H4 (cell line): ENCODE measurements around the gene ENC1. TPM values are rescaled to one million over a fixed set of nuclear protein-coding genes. Genes with fewer than 3 reads are reported as not detected.
A peak's percentile ranks its signal among the peaks of the same experiment; 100 is the strongest.

Source experiments
- DNase-seq: peaks from one replicate; pipeline ENCODE4 v3.0.0-alpha.2; 2015; ENCODE audit warnings: low spot score
- total RNA-seq: library from RNA; depleted of rRNA; stranded (reverse); fragments of >200 nt; shearing (Covaris generic); gene quantifications from 2 replicates; pipeline ENCODE4 v1.2.3, GENCODE V29; 2014

ENC1 gene
- total RNA-seq, 1 experiment from 2014 or later: 18.1 TPM

DNA sequence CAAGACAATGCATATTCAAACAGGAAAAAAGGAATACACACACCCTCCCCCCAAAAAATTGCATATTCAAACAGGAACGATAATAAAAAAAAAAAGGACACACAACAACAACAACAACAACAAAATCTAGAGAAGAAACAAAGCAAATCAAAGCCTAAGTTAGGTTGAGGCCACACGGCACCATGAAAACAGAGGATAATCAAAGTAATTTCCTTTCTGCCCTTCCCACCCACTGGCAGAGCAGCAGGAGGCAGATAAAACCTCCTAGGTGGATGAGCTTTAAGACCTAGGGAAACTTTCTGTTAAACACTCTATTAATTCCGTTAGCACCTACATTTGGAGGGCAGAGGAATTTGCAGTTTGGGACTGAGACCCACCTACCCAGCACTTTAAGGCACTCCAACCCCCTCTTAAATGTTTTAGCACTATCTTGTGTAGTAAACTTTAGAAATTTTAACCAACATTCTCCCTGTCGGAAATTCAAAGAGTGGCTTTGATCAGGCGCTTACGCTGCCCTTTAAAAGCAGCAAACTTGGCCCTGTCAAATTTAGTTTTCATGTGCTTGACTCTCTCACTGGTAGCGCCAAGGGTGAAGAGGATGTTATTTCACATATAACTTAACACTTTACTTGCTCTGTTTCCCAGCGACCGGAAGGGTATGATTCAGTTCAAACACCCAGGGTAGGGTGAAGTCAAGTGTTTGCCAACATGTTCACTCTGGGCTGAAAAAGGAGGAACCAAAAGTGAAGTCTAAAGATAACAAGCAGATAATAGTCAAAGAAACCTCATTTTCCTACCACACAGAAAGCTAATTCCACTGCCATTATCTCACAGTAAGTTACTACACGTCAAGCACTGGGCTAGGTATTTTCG, 9.2 kb downstream of the ENC1 start:
- DNase-seq: peak; percentile 25

DNA sequence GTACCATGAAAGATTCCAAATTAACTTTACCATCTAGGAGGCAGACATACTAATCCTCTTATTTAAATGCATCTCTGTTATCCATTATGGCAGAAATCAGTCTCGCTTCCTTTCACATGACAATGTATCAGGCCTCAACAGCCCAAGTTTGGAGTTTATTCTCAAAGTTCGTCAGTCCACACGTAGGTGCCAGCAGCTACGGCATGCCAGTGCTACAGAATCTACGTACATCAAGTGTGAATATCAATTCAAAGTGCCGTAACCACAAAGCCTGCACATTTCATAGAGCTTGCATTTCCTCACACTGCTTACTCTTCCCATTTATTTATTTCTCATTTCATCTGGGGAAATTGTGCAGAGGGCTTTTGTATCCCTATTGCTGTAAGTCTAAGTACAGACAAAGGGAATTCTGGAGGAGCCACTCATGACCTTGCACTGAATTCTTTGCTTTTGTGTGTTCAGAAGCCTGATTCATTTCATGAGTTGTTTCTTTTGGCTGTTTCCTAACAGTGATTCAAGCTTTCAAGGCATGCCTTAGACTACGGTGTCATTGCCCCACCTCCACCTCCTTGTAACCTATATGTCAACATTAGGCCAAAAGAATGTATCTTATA, 10.0 kb downstream of the ENC1 start:
- DNase-seq: no peak

- no peak for DNase-seq
Observed at GRCh38 chr5:74629326-74629725, 11.2 kb downstream of the ENC1 start.

DNA sequence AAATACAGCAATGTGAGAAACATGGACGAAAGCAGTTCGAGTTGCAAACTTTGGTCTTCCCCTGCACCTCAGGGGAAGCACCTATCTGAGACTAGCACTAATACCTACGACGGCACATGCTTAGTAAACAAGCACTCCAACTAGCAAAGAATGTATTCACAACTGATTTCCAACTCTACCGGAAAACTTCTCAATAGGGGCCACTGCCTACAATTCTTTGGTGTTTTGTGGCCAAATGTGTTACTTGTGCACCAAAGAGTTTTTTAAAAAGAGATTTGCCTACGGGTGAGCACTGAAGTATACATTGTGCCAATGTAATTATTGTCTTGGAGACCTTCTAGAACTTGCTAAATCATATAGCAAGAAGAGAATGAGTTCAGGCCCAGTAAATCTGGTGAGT, 12.2 kb downstream of the ENC1 start:
- DNase-seq: no peak

- DNase-seq: no peak
Observed at GRCh38 chr5:74627646-74628279, 12.8 kb downstream of the ENC1 start.

DNA sequence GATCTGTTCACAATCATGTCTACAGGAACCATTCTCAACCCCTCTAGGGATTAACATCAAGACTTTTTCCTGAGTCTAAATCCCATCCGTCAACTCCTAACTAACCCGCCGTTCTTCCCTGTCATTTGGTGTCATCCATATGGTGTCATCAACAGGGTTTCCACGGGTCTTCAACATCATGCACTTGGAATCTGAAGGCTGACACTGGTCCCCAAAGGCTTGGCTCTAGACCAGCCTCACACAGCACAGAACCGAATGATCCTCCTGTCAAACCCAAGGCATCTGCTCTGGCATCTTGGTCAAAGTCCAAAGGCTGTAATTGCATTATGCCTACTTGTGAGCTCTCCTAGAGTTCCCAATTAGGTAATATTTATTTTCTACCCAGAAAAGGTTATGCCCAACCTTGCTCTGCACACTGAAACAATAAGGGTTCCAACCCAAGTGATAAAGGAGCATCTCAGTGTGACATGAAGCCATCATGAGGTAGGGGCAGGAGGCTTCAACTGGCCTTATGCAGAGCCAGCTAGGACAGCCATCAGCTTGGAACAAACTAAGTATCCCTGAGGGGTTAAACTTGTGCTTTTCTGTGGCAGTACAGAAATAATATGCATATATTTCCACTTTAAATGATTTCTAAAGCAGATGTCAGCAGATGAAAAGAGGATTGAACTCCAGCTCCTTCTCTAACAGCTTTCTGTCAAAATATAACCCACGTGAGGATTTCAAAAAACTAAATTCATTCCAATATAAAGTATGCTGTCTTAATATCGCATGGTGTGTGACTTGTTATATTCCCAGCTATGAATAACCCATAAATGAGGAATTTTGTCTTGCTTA, 13.9 kb downstream of the ENC1 start:
- no peak for DNase-seq

DNA sequence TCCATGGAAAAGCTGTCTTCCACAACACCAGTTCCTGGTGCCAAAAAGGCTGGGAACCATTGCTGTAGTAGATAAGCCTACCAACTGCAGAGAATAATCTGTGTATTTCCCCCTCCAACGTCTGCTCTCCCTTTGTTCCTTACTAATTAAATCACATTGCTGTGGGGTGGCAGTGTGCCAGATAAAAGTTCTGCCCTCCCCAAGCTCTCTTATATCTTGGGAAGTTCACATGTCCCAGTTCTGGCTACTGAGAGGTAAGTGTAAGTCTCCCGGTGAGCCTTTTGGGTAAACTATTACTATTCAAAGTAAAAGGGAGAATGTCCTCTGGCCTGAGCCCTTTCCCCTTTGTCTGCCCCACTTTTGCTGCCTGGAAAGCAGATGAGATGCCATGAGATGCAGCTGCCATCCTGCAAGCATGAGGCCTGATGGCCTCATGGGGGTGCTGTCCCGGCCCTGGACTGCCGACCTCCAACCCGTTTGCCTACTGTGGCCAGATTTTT, 14.7 kb downstream of the ENC1 start:
- DNase-seq: peak; percentile 41

GRCh38 chr5:74624931-74625505, 15.5 kb downstream of the ENC1 start:
- DNase-seq: no peak

DNA sequence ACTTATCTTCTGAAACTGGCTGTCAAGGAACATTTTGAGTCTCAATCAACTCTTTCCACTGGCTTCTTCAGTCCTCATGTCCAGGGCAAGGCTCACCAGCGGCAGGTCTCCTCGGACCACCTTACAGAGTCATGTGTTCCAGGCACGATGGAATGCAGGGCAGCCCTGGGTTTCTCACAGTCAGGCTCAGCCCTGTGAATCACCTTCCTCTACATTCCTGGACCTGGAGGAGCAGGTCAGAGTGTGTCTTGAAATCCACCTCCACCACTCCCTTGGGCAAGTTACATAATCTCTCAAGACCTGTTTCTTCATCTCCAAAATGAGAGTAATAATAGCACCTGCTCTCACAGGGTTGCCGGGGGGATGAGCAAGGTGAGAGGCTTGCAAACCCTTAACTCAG, 16.0 kb downstream of the ENC1 start:
- no peak for DNase-seq

DNA sequence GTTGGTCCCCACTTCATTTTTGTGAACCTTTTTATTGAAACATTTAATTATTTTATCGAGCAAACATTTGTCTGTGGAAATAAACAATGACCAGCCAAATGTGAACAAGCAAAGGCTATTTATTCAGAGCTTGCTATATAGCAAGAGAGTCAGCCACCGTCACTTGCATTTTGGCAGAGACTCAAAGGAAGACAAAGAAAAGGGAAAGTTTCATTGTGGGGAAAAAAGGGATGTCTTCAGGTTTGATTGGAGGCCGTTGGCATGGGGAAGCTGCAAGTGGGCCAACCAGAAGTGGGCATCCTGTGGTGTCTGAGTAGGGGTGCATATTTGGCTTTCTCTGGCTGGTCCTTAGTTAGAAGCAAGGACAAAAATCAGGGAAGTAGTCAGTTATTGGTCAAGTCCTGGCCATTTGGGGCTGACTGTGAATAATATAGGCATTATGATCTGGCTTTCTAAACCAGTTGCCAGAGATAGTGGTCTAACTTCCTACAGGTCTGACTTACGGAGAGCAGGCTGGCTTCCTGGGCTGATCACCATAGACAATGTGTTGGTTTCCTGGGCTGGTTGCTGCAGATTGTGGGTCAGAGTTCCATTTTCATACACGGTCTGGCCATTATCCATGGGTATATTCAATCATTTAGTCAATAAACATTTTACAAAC, 16.6 kb downstream of the ENC1 start:
- DNase-seq: no peak

GRCh38 chr5:74623006-74623611, 17.4 kb downstream of the ENC1 start:
- no peak for DNase-seq

DNA sequence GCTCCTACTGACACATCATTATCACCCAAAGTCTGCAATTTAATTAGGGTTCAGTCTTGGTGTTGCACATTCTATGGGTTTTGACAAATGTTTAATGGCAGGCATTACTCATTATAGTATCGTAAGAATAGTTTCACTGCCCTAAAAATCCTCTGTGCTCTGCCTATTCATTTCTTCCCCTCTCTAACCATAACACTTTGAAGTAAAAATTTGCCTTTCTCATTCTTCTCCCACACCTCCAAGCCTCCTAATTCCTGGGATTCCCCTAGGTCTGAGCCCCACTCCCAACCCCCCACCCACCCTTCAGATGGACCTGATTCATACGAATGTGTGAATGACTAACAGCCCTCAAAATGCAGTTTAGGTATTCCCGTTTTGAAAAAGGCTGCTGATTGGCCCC, 18.4 kb downstream of the ENC1 start:
- DNase-seq: no peak

GRCh38 chr5:74621492-74621891, 19.0 kb downstream of the ENC1 start:
- DNase-seq: no peak

- DNase-seq: no peak
Observed at GRCh38 chr5:74619308-74619707, 21.2 kb downstream of the ENC1 start.

GRCh38 chr5:74618106-74618505, 22.4 kb downstream of the ENC1 start:
- no peak for DNase-seq

GRCh38 chr5:74617202-74617601, 23.3 kb downstream of the ENC1 start:
- no peak for DNase-seq

GRCh38 chr5:74616236-74617146, 24.0 kb downstream of the ENC1 start:
- no peak for DNase-seq

- DNase-seq: no peak
Observed at GRCh38 chr5:74613283-74613682, 27.2 kb downstream of the ENC1 start.

- DNase-seq: no peak
Observed at GRCh38 chr5:74612045-74612444, 28.5 kb downstream of the ENC1 start.
